SJCRH30 (cell line): ENCODE results near the gene CD244. TPM values are rescaled to one million over a fixed set of nuclear protein-coding genes. Genes with fewer than 3 reads are reported as not detected.
"Not testable (repeated sequence)": the region's sequence is repeated elsewhere in the genome, so short reads cannot be mapped to it uniquely, and the experiment has no call there.

Experiments
- DNase-seq, 2 experiments: peaks; one replicate each; pipeline ENCODE4 v3.0.0-alpha.2; 2015 to 2020
- H3K27ac ChIP-seq: fragments of 250-450 bp; sonication (Bioruptor Pico); 2 replicates; pipeline ENCODE4 v1.5.1; 2020; ENCODE audit warnings: mild to moderate bottlenecking, moderate library complexity
- H3K27me3 ChIP-seq: fragments of 250-450 bp; sonication (Bioruptor Pico); 2 replicates; pipeline ENCODE4 v1.5.1; 2020; ENCODE audit warnings: mild to moderate bottlenecking, moderate library complexity
- H3K36me3 ChIP-seq: fragments of 250-450 bp; sonication (Bioruptor Pico); 2 replicates; pipeline ENCODE4 v1.5.1; 2020; ENCODE audit warnings: mild to moderate bottlenecking, moderate library complexity
- H3K4me1 ChIP-seq: fragments of 250-450 bp; sonication (Bioruptor Pico); 2 replicates; pipeline ENCODE4 v1.5.1; 2020; ENCODE audit warnings: mild to moderate bottlenecking, moderate library complexity
- H3K4me3 ChIP-seq: fragments of 250-450 bp; sonication (Bioruptor Pico); 2 replicates; pipeline ENCODE4 v1.5.1; 2020; ENCODE audit warnings: mild to moderate bottlenecking, moderate library complexity
- H3K9me3 ChIP-seq: fragments of 250-450 bp; sonication (Bioruptor Pico); replicated peaks from 2 replicates; pipeline ENCODE4 v1.5.1; 2020; ENCODE audit warnings: mild to moderate bottlenecking, moderate library complexity
- total RNA-seq: library from RNA; depleted of rRNA; stranded (reverse); fragments of >200 nt; shearing (Covaris generic); gene quantifications from 2 replicates; pipeline ENCODE4 v1.2.3, GENCODE V29; 2014

The CD244 gene
- total RNA-seq, 1 experiment from 2014 or later = not detected

DNA sequence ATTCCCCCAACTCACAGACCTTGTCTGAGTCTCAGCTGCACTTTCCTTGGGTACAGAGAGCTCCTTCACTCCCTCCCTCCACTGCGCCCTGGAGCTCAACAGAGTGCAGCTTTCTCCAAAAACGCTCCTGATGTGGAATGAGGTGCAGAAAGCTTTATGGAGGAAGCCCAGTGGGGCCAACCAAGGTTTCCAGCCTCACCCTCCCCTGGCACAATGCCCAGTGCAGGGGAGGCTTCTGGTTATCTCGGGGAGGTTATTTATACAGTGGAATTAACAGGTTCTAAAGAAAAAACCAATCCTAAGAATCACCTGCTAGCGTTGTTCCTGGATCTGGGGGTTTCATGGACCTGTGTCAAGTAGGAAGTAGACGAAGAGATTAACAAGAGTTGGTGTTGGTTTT, 22.4 kb upstream of the CD244 start, which contains the start of gene ITLN1:
Gene ITLN1, minus strand, starts transcription at position 139 of the 400 bp plus-strand sequence. CDS start 303 bp downstream, outside the sequence.
- Histone ChIP-seq H3K27ac (no peak within 1 kb of the TSS), H3K36me3 (no peaks in the 10 kb centered on the region), H3K27me3 (no peaks in the 10 kb centered on the region), H3K9me3 (no peaks in the 10 kb centered on the region), H3K4me1 (no peaks in the 10 kb centered on the region), H3K4me3 (no peak within 1 kb of the TSS)
- DNase-seq = no peak

DNA sequence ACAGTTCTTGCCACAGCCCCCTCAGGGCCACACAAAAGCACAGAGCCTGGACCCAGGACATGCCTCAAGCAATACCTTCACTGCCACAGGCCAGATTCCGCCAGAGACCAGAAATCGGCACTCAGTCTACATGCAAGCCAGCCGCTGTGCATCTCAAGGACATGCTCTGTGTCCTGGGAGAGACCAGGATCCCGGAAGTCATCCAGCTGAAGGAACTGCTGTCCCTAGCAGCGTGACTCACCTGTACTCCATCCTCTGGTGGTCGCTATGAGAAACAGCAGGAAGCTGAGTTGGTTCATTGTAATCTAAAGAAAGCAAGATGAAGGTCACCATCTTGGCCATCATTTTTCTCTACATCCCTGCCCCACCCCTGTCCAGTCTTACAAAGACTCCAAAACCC, 21.9 kb upstream of the CD244 start:
- Histone ChIP-seq H3K4me1 (no peaks in the 10 kb centered on the region), H3K36me3 (no peaks in the 10 kb centered on the region), H3K27me3 (no peaks in the 10 kb centered on the region), H3K4me3 (no peak overlapping the region), H3K9me3 (no peaks in the 10 kb centered on the region), H3K27ac (no peak overlapping the region)
- no peak for DNase-seq

DNA sequence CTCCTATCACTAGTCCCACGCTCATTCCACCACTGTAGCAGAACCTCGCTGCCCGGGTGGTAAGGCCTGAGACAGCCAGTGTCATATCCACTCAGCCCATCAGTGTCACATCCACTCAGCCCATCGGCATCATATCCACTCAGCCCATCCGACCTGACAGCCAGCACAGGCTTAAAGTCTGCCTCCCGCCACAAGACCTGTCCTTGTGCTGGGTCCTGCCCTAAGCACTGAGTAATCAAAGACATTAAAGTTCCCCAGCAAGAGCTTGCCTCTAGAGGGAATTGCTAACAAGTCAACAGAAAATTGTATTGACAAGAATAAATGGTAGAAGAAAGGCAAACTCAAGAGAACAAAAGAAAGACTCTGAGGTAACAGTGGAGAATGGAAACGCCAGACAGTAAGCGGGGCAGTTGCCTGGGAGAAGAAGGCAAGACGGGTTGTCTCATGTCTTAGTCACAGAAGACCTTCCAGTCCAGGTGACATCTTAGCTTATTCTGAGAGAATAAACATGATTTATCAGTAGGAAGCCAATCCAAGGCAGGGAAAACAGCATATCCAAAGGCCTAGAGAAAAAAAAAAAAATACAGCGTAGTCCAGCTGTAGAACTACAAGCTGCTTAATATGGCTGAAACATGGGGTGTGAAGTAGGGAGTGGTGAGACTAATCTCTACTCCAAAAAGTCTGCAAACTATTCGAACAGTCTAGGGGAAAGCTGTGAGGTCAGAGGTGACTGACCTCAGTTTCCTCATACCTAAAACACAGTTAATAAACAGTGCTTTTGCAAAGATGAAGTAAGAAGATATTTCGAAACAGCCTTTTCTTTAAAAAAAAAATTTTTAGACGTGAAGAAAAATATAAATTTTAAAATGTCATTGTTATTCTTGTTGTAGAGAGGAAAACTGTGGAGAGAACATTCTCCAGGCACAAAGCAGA, 21.2 kb upstream of the CD244 start:
- Histone ChIP-seq H3K27me3 (no peaks in the 10 kb centered on the region), H3K4me1 (no peaks in the 10 kb centered on the region), H3K9me3 (no peaks in the 10 kb centered on the region), H3K27ac (no peak overlapping the region), H3K4me3 (no peak overlapping the region), H3K36me3 (no peaks in the 10 kb centered on the region)
- DNase-seq = no peak

DNA sequence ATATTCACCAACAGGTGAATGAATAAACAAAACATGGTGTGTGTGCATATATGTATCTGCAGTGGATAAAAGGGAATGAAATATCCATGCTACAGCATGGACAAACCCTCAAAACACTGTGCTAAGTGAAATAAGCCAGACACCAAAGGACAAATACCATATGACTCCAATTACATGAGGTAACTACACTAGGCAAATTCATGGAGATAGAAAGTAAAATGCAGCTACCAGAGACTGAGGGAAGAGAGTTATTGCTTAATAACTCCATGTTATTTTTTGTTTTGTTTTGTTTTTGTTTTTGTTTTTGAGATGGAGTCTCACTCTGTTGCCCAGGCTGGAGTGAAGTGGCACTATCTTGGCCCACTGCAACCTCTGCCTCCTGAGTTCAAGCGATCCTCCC, 19.9 kb upstream of the CD244 start:
- Histone ChIP-seq H3K27ac (no peak overlapping the region), H3K4me1 (no peaks in the 10 kb centered on the region), H3K27me3 (no peaks in the 10 kb centered on the region), H3K4me3 (no peak overlapping the region), H3K36me3 (no peaks in the 10 kb centered on the region), H3K9me3 (no peaks in the 10 kb centered on the region)
- no peak for DNase-seq

DNA sequence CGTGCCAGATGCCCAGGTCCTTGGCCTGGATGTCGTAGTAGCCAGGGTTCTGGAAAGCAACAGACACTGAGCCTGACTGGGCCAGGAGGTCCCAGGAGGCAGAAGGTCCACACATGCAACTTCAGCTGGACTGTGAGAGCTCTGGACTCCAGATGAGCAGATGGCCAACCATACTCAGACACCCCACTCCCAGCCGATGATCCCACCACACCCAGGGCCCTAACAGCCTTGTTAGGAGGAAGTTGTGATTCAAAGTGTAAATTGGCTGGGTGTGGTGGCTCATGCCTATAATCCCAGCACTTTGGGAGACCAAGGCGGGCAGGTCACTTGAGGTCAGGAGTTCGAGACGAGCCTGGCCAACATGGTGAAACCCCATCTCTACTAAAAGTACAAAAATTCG, 18.6 kb upstream of the CD244 start:
- H3K4me3 ChIP-seq, H3K27me3 ChIP-seq, DNase-seq, H3K27ac ChIP-seq, H3K9me3 ChIP-seq, H3K4me1 ChIP-seq, H3K36me3 ChIP-seq: not testable (repeated sequence)

DNA sequence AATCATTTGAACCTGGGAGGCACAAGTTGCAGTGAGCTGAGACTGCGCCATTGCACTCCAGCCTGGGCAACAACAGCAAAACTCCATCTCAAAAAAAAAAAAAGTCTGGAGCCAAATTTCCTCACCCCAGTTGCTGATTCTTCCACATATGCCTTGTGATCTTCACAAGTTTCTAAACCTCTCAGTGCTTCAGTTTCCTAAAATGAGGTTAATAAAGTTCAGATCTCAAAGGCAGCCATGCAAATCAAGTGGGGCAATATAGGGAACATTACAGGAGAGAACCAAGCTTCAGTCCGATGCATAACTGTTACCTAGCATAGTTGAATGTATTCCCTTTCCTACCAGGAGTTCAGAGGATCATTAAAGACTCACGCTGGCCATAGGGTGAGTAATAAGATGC, 17.5 kb upstream of the CD244 start:
- no peaks in the 10 kb centered on the region for H3K9me3 ChIP-seq
- H3K4me3 ChIP-seq = no peak overlapping the region
- no peak overlapping the region for H3K27ac ChIP-seq
- no peaks in the 10 kb centered on the region for H3K27me3 ChIP-seq
- no peaks in the 10 kb centered on the region for H3K36me3 ChIP-seq
- no peak for DNase-seq
- no peaks in the 10 kb centered on the region for H3K4me1 ChIP-seq

DNA sequence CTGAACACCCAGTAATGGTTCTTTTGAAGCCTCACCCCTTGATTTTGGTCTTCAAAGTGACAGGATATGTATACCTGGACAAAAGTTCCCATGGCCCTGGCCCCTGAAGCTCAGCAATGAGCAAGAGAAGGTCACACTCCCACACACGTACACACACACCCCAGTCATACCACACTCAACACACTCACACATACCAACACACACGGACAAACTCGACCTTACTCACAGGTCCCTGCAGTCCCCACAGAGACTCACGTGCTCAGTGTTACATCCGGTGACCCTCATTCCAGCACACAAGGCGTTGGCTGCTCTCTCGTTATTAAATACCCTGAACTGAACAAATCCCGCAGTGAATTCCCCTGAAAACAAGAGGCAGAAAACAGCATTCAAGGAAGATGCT, 16.4 kb upstream of the CD244 start:
- H3K27me3 ChIP-seq = no peaks in the 10 kb centered on the region
- H3K36me3 ChIP-seq = no peaks in the 10 kb centered on the region
- no peak overlapping the region for H3K27ac ChIP-seq
- no peaks in the 10 kb centered on the region for H3K4me1 ChIP-seq
- no peak for DNase-seq
- H3K9me3 ChIP-seq = no peaks in the 10 kb centered on the region
- no peak overlapping the region for H3K4me3 ChIP-seq

DNA sequence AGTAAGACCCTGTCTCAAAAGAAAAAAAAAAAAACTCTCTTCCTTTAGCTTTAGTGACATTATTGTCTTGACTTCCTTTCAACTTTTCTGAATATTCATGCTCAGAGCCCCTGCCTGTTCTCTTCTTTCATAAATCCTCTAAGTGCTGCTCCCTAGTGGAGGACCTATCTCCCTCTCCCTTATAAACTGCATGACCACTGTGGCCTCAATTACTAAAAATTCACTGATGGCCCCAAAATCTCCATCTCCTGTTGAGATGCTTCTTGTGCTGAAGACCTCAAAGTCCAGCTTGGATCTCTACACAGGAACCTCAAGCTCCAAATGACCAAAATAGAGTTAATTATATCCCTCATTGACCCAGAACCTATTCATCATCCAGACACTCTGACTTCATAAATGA, 14.5 kb upstream of the CD244 start:
- Histone ChIP-seq H3K27me3 (no peaks in the 10 kb centered on the region), H3K4me3 (no peak overlapping the region), H3K27ac (no peak overlapping the region), H3K9me3 (no peaks in the 10 kb centered on the region), H3K36me3 (no peaks in the 10 kb centered on the region), H3K4me1 (no peaks in the 10 kb centered on the region)
- no peak for DNase-seq

DNA sequence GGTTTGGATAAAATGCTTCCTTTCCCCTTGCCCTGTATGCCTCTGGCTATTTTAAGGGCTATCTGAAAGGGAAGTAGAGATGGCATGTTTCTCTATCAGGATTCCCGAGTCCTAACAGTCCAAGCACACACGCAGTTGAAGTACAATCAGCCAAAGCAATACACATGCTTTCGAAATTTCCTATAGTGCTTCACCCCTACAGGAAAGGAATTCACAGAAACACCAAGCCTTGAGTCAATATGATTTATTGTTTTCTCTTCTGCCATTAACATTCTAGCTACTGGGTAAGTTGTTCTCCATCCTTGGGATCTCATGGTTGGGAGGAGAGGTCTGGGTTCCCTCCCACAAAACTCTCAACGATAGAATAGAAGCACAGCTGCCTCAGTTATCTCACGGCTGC, 13.6 kb upstream of the CD244 start:
- Histone ChIP-seq H3K4me1 (no peaks in the 10 kb centered on the region), H3K36me3 (no peaks in the 10 kb centered on the region), H3K9me3 (no peaks in the 10 kb centered on the region), H3K27me3 (no peaks in the 10 kb centered on the region), H3K27ac (no peak overlapping the region), H3K4me3 (no peak overlapping the region)
- no peak for DNase-seq

DNA sequence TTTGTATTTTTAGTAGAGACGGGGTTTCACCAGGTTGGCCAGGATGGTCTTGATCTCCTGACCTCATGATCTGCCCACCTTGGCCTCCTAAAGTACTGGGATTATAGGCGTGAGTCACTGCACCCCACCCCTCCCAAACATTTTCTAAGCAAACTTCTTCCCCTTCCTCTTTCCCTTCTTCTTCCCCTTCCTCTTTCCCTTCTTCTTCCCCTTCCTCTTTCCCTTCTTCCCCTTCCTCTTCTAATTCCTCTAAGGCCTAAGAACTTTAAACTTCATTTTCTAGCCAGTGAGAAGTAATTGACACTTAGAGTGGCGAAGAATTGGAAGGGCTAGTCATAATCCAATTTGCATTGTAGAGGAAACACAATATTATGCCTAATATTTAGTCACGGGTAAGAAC, 12.9 kb upstream of the CD244 start:
- not testable (repeated sequence) for H3K4me3 ChIP-seq, H3K27ac ChIP-seq, H3K4me1 ChIP-seq, H3K9me3 ChIP-seq, DNase-seq, H3K27me3 ChIP-seq, H3K36me3 ChIP-seq

DNA sequence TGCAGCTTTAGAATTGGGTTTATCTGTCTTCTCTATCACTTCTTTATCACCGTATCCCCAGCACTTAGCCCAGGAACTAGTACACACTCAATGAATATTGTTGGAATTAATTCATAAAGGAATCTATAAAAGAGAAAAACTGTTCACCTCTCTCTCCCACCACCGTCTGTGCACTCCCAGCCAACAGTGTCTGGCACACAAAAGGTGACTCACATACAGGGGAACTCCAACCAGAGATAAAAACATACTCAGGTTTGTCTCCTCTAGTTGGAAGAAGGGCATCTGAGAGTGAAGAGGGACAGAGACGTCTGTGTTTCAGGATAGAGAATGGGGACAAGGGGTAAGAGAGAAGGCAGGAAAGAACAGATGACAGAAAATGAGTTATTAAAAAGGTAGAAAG, 12.2 kb upstream of the CD244 start:
- no peaks in the 10 kb centered on the region for H3K36me3 ChIP-seq
- H3K4me3 ChIP-seq = no peak overlapping the region
- H3K9me3 ChIP-seq = no peaks in the 10 kb centered on the region
- no peak for DNase-seq
- H3K4me1 ChIP-seq = no peaks in the 10 kb centered on the region
- no peaks in the 10 kb centered on the region for H3K27me3 ChIP-seq
- H3K27ac ChIP-seq = no peak overlapping the region

DNA sequence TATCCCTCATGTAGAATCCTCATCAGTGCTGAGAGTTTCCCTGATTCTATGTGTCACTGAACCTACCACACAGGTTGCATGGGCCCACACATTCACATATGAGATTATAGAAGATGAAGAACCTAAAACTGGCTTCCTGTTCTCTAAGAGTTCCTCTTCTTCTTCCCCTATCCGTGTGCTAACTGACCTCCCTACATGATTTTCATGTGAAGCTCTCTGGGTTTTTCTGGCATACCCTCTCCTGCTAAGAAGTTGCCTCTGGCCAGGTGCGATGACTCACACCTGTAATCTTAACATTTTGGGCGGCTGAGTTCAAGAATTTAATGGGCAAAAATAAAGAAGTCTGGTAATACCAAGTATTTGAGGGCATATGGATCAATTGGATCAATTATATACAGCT, 5.5 kb upstream of the CD244 start:
- DNase-seq = no peak
- no peaks in the 10 kb centered on the region for H3K36me3 ChIP-seq
- H3K27me3 ChIP-seq = no peaks in the 10 kb centered on the region
- H3K4me3 ChIP-seq = no peak overlapping the region
- H3K27ac ChIP-seq = no peak overlapping the region
- H3K4me1 ChIP-seq = no peaks in the 10 kb centered on the region
- H3K9me3 ChIP-seq = no peaks in the 10 kb centered on the region

DNA sequence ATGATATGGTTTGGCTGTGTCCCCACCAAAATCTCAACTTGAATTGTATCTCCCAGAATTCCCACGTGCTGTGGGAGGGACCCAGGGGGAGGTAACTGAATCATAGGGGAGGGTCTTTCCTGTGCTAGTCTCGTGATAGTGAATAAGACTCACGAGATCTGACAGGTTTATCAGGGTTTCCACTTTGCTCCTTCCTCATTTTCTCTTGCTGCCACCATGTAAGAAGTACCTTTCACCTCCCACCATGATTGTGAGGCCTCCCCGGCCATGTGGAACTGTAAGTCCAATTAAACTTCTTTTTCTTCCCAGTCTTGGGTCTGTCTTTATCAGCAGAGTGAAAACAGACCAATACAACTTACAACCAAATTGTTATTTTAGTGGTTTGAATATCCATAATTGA, 5.0 kb upstream of the CD244 start:
- not testable (repeated sequence) for H3K4me1 ChIP-seq, H3K4me3 ChIP-seq, H3K27me3 ChIP-seq

DNA sequence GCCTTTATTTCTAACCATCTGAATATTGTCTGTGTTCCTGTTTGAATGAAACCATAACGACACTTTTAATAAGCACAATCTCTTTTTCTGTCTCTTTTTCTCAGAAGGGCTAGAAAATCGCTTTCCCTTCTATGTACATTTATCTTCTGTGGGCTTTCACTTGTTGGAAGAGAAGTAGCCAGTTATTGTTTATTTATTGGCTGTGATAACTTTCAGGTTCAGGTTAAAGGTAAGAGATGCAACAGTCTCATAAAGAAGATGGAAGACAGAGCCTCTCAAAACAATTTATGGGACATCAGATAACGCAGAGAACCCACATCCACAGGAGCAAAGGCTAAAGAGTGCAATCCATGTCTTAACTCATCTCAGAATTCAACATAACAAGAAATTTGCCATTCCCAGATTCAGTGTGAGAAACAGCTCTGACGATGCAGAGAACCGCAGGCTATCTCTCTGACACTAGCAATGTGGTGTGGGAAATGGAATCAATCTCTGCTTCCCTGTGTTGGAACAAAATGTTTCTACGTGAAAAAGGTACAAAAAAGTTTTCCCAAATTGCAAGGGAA, 4.1 kb upstream of the CD244 start:
- Histone ChIP-seq H3K27me3 (no peaks in the 10 kb centered on the region), H3K9me3 (no peaks in the 10 kb centered on the region), H3K4me3 (no peak overlapping the region), H3K36me3 (no peaks in the 10 kb centered on the region), H3K27ac (no peak overlapping the region), H3K4me1 (no peaks in the 10 kb centered on the region)
- no peak for DNase-seq

More for the DNA sequence above, 5.0 kb upstream of the CD244 start:
- H3K27ac ChIP-seq, H3K36me3 ChIP-seq, DNase-seq, H3K9me3 ChIP-seq: not testable (repeated sequence)

DNA sequence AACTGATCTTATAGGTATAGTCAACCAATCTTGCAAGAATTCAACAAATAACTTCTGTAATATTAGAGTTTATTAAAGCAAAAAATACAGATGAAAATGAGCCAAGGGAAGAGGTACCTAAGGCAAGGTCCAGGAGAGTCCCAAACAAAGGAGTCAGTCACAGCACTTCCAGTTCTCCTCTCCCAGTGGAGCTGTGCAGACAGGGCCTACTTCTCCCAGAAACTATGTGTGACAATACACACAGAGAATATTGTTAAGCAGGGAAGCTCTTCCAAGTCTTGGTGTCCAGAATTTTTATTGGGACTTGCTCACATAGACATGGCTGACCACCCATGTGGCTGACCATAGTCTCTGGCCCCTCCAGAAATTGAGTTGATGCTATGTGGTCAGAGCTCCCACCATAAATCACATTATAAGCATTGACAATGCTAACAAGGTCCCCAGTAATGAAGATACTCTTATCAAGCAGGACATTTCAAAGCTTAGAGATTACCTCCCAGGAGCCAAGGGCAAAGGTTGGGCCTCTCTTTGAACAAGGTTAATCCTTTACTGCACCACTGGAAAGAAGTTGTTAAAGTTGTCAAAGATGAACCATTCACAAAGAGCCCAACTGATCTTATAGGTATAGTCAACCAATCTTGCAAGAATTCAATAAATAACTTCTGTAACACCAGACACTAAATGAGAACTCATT, 3.5 kb upstream of the CD244 start:
- no peaks in the 10 kb centered on the region for H3K27me3 ChIP-seq
- H3K9me3 ChIP-seq = no peaks in the 10 kb centered on the region
- no peak overlapping the region for H3K27ac ChIP-seq
- H3K4me3 ChIP-seq = no peak overlapping the region
- no peaks in the 10 kb centered on the region for H3K36me3 ChIP-seq
- DNase-seq = no peak
- no peaks in the 10 kb centered on the region for H3K4me1 ChIP-seq
